HCT116 (cell line): ENCODE measurements around the gene ULBP2. TPM values are rescaled to one million over a fixed set of nuclear protein-coding genes. Genes with fewer than 3 reads are reported as not detected.

Experiments
- ATAC-seq: fragments of 200-7000 bp; cut with Tn5 transposase; 2 replicates; pipeline ENCODE4 v1.9.1; 2020; ENCODE audit warnings: mild to moderate bottlenecking, moderate library complexity
- BruUV-seq: library from RNA; stranded (reverse); fragments of 400-500 nt; replicated peaks from 2 replicates; lab custom pipeline; 2021; lab: Mats Ljungman, UMichigan
- CTCF ChIA-PET: fragments of 300-600 bp; sonication (Branson Sonifier 250); formaldehyde crosslinking; loops from one replicate; lab custom pipeline; 2021; ENCODE audit warnings: antibody characterized with exemption; lab: Charles Lee
- POLR2A ChIA-PET: fragments of 300-600, 350-600 bp; sonication (Branson Sonifier 250); formaldehyde crosslinking; loops from one replicate; lab custom pipeline; 2021; ENCODE audit warnings: antibody characterized with exemption; lab: Charles Lee
- RAD21 ChIA-PET, 2 experiments: fragments of 300-600 bp; sonication (Branson Sonifier 250); formaldehyde crosslinking; loops; one replicate each; lab custom pipeline; 2023; ENCODE audit warnings: low total read pairs in 2 of 2; ENCODE audit not compliant: uncharacterized antibody in 2 of 2, unreplicated experiment in 2 of 2, low non-redundant PET in 1 of 2; lab: Charles Lee
- DNase-seq: peaks from one replicate; pipeline ENCODE4 v3.0.0-alpha.2; 2010; ENCODE audit warnings: low read depth, low spot score
- H2AFZ ChIP-seq: fragments of 200-600 bp; shearing (Covaris generic), sonication (generic); 2 replicates; pipeline ENCODE4 v1.6.1; 2017; ENCODE audit warnings: low read depth, mixed run types, mixed read lengths, antibody characterized with exemption, low read length; ENCODE audit not compliant: poor library complexity, severe bottlenecking
- H3K27ac ChIP-seq: 2 replicates; pipeline ENCODE4 v1.5.1; 2012; ENCODE audit warnings: low read depth, low read length
- H3K27me3 ChIP-seq: fragments of 200-600 bp; sonication (generic); 2 replicates; pipeline ENCODE4 v1.6.1; 2016; ENCODE audit warnings: mixed run types, low read length, mixed read lengths; ENCODE audit not compliant: insufficient read depth
- H3K36me3 ChIP-seq, 2 experiments: fragments of 200-500 bp in 1 of 2; fragments of 200-600 bp in 1 of 2; sonication (Bioruptor generic) in 1 of 2; sonication (generic) in 1 of 2; 2 replicates each; pipeline versions ENCODE4 v1.5.1 to v1.6.1; 2014 to 2016; ENCODE audit warnings: low read length in 2 of 2, inconsistent platforms in 1 of 2, mixed read lengths in 1 of 2, mixed run types in 1 of 2; ENCODE audit not compliant: insufficient read depth in 2 of 2, control insufficient read depth in 1 of 2
- H3K4me1 ChIP-seq, 2 experiments: fragments of 200-600 bp in 1 of 2; sonication (generic) in 1 of 2; 2 replicates each; pipeline versions ENCODE4 v1.5.1 to v1.6.1; 2012 to 2017; ENCODE audit warnings: low read length in 2 of 2, inconsistent platforms in 1 of 2, mild to moderate bottlenecking in 1 of 2, mixed read lengths in 1 of 2, mixed run types in 1 of 2, moderate library complexity in 1 of 2; ENCODE audit not compliant: insufficient read depth in 2 of 2, control insufficient read depth in 1 of 2
- H3K4me2 ChIP-seq: fragments of 200-600 bp; sonication (generic); 2 replicates; pipeline ENCODE4 v1.6.1; 2017; ENCODE audit warnings: mixed run types, low read length, mixed read lengths
- H3K4me3 ChIP-seq, 2 experiments: fragments of 200-600 bp in 1 of 2; sonication (generic) in 1 of 2; replicated peaks in 1 of 2; 2 replicates each; pipeline ENCODE4 v1.5.1; 2011 to 2016; ENCODE audit warnings: low read length in 2 of 2, control low read depth in 1 of 2, low read depth in 1 of 2, mild to moderate bottlenecking in 1 of 2, mixed read lengths in 1 of 2, mixed run types in 1 of 2
- H3K79me2 ChIP-seq: fragments of 200-600 bp; sonication (generic); 2 replicates; pipeline ENCODE4 v1.6.1; 2017; ENCODE audit warnings: mild to moderate bottlenecking, mixed run types, low read length, moderate library complexity, mixed read lengths; ENCODE audit not compliant: insufficient read depth
- H3K9ac ChIP-seq: fragments of 200-600 bp; sonication (generic); 2 replicates; pipeline ENCODE4 v1.6.1; 2016; ENCODE audit warnings: low read length, mixed read lengths
- H3K9me2 ChIP-seq: fragments of 200-600 bp; sonication (generic), shearing (Covaris generic); 2 replicates; pipeline ENCODE4 v1.6.1; 2017; ENCODE audit warnings: mixed run types, mild to moderate bottlenecking, moderate library complexity; ENCODE audit not compliant: insufficient read depth
- H3K9me3 ChIP-seq, 2 experiments: fragments of 200-500 bp in 1 of 2; fragments of 200-600 bp in 1 of 2; sonication (Bioruptor generic) in 1 of 2; sonication (generic) in 1 of 2; 2 replicates each; pipeline ENCODE4 v1.6.1; 2014 to 2017; ENCODE audit warnings: low read length in 2 of 2, mixed read lengths in 2 of 2, inconsistent platforms in 1 of 2, low read depth in 1 of 2, mild to moderate bottlenecking in 1 of 2, mixed run types in 1 of 2, moderate library complexity in 1 of 2; ENCODE audit not compliant: control insufficient read depth in 1 of 2, insufficient read depth in 1 of 2
- H4K20me1 ChIP-seq: fragments of 200-600 bp; sonication (generic), shearing (Covaris generic); 2 replicates; pipeline ENCODE4 v1.6.1; 2017; ENCODE audit warnings: mixed run types, mild to moderate bottlenecking, moderate library complexity; ENCODE audit not compliant: insufficient read depth
- CBX3 ChIP-seq: IDR thresholded peaks from 2 replicates; pipeline ENCODE4 v1.6.1; 2012; ENCODE audit warnings: low read depth
- CTCF ChIP-seq, 3 experiments: fragments of 200-600 bp in 1 of 3; sonication (generic) in 1 of 3; IDR thresholded peaks in 2 of 3; conservative IDR thresholded peaks in 1 of 3; 2 replicates each; pipeline ENCODE4 v1.5.1; 2012 to 2017; ENCODE audit warnings: low read depth in 2 of 3, low read length in 2 of 3, antibody characterized with exemption in 1 of 3, borderline replicate concordance in 1 of 3, control low read depth in 1 of 3, mild to moderate bottlenecking in 1 of 3, mixed read lengths in 1 of 3, mixed run types in 1 of 3, moderate library complexity in 1 of 3; ENCODE audit not compliant: insufficient read depth in 1 of 3
- EGR1 ChIP-seq: IDR thresholded peaks from 2 replicates; pipeline ENCODE4 v1.6.1; 2012; ENCODE audit warnings: low read depth
- EZH2phosphoT487 ChIP-seq: fragments of 200-600 bp; IDR thresholded peaks from 2 replicates; pipeline ENCODE4 v1.6.1; 2018; ENCODE audit warnings: antibody characterized with exemption, borderline replicate concordance
- JUND ChIP-seq: IDR thresholded peaks from 2 replicates; pipeline ENCODE4 v1.6.1; 2012
- MAX ChIP-seq: IDR thresholded peaks from 2 replicates; pipeline ENCODE4 v1.6.1; 2012
- POLR2AphosphoS5 ChIP-seq: IDR thresholded peaks from 2 replicates; pipeline ENCODE4 v1.6.1; 2011; ENCODE audit warnings: mild to moderate bottlenecking, low read depth, low read length, moderate library complexity
- RAD21 ChIP-seq: IDR thresholded peaks from 2 replicates; pipeline ENCODE4 v1.6.1; 2012; ENCODE audit warnings: low read depth, mild to moderate bottlenecking
- REST ChIP-seq: IDR thresholded peaks from 2 replicates; pipeline ENCODE4 v1.6.1; 2012; ENCODE audit warnings: low read depth
- SIN3A ChIP-seq: IDR thresholded peaks from 2 replicates; pipeline ENCODE4 v1.6.1; 2012; ENCODE audit warnings: low read depth
- SRF ChIP-seq: IDR thresholded peaks from 2 replicates; pipeline ENCODE4 v1.6.1; 2012; ENCODE audit warnings: low read depth
- ZFX ChIP-seq: fragments of 450-650 bp; IDR thresholded peaks from 2 replicates; pipeline ENCODE4 v1.6.1; 2017
- intact Hi-C: fragments of 100-400 bp; cut with micrococcal nuclease; formaldehyde crosslinking; loops from 2 replicates; pipeline ENCODE4 v1.10.0; 2022
- total RNA-seq: library from RNA; stranded (reverse); gene quantifications from one replicate; pipeline ENCODE4 v1.2.1, GENCODE V29; 2021; ENCODE audit not compliant: unreplicated experiment

ULBP2 gene
- total RNA-seq, 1 experiment from 2014 or later: 10.2 TPM

- ChIA-PET CTCF (no interaction called here), RAD21 (no interaction called here), POLR2A (no interaction called here)
- TF ChIP-seq REST (no peak), JUND (no peak), SIN3A (no peak), POLR2AphosphoS5 (no peak), ZFX (no peak)
- H3K27me3 ChIP-seq: no peaks in the 10 kb centered on the region
- no peak overlapping the region for H3K27ac ChIP-seq
- intact Hi-C loops: no loop called here
- no peak for DNase-seq
- H4K20me1 ChIP-seq: no peaks in the 10 kb centered on the region
- BruUV-seq: no TSS peak
- H3K36me3 ChIP-seq: no peaks in the 10 kb centered on the region
- no peak overlapping the region for H2AFZ ChIP-seq
- H3K9me3 ChIP-seq: no peaks in the 10 kb centered on the region
- no peak overlapping the region for H3K9ac ChIP-seq
- no peak for ATAC-seq
- no peak overlapping the region for H3K4me2 ChIP-seq
- no peaks in the 10 kb centered on the region for H3K4me1 ChIP-seq
- H3K79me2 ChIP-seq: no peaks in the 10 kb centered on the region
- no peaks in the 10 kb centered on the region for H3K9me2 ChIP-seq
- no peak overlapping the region for H3K4me3 ChIP-seq
These were observed 6.8 kb downstream of the ULBP2 start for GRCh38 chr6:149948616-149949015.

GRCh38 chr6:149950423-149950822 lies 8.6 kb downstream of the ULBP2 start:
- Histone ChIP-seq H3K9ac (no peak overlapping the region), H4K20me1 (no peaks in the 10 kb centered on the region), H3K9me2 (no peaks in the 10 kb centered on the region), H3K36me3 (no peaks in the 10 kb centered on the region), H3K4me1 (no peaks in the 10 kb centered on the region), H3K79me2 (no peaks in the 10 kb centered on the region), H3K9me3 (no peaks in the 10 kb centered on the region), H3K4me3 (no peak overlapping the region), H3K27me3 (no peaks in the 10 kb centered on the region), H2AFZ (no peak overlapping the region), H3K4me2 (no peak overlapping the region), H3K27ac (no peak overlapping the region)
- CTCF ChIA-PET: no interaction called here
- DNase-seq: no peak
- no peak for ATAC-seq
- no TSS peak for BruUV-seq
- RAD21 ChIA-PET: no interaction called here
- POLR2A ChIA-PET: no interaction called here
- intact Hi-C loops: no loop called here
- TF ChIP-seq MAX (no peak), REST (no peak), EGR1 (no peak), SRF (no peak), CBX3 (no peak), RAD21 (no peak), CTCF (IDR thresholded peaks at IDR 0.05 in 2 of 3, conservative IDR thresholded peaks at IDR 0.05 in 1 of 3; ENCODE audit: borderline replicate concordance in 1 of 3, insufficient read depth in 1 of 3, low read depth in 2 of 3, low read length in 2 of 3) (no peak), EZH2phosphoT487 (no peak)
